ENCODE results near the gene MTA3.

MTA3 gene

DNA sequence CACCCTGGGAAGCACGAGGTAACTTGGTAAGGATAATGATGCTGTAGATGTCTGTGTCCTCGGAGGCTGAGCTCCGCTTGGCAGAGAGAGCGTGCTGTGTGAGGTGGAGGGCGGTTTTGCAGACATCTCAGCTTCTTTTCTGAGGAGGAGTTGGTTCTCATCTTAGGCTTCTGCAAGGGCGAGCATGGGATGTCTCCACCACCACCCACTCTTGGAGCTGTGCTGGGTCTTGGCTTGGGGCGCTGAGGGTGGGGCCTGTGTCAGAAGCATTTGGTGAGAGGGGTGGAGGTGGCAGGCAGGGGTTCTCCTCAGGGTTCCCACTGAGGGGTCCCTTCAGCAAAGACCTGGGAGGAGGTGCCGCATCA is 186.3 kb downstream of the MTA3 start:
- H3K4me3 ChIP-seq (ENCODE audit: low read depth, low read length) = no peak overlapping the region
- TF ChIP-seq, protein P1, sequence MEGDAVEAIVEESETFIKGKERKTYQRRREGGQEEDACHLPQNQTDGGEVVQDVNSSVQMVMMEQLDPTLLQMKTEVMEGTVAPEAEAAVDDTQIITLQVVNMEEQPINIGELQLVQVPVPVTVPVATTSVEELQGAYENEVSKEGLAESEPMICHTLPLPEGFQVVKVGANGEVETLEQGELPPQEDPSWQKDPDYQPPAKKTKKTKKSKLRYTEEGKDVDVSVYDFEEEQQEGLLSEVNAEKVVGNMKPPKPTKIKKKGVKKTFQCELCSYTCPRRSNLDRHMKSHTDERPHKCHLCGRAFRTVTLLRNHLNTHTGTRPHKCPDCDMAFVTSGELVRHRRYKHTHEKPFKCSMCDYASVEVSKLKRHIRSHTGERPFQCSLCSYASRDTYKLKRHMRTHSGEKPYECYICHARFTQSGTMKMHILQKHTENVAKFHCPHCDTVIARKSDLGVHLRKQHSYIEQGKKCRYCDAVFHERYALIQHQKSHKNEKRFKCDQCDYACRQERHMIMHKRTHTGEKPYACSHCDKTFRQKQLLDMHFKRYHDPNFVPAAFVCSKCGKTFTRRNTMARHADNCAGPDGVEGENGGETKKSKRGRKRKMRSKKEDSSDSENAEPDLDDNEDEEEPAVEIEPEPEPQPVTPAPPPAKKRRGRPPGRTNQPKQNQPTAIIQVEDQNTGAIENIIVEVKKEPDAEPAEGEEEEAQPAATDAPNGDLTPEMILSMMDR (IDR thresholded peaks at IDR 0.05; ENCODE audit: borderline replicate concordance, insufficient read depth, low read depth, low read length) = no peak

DNA sequence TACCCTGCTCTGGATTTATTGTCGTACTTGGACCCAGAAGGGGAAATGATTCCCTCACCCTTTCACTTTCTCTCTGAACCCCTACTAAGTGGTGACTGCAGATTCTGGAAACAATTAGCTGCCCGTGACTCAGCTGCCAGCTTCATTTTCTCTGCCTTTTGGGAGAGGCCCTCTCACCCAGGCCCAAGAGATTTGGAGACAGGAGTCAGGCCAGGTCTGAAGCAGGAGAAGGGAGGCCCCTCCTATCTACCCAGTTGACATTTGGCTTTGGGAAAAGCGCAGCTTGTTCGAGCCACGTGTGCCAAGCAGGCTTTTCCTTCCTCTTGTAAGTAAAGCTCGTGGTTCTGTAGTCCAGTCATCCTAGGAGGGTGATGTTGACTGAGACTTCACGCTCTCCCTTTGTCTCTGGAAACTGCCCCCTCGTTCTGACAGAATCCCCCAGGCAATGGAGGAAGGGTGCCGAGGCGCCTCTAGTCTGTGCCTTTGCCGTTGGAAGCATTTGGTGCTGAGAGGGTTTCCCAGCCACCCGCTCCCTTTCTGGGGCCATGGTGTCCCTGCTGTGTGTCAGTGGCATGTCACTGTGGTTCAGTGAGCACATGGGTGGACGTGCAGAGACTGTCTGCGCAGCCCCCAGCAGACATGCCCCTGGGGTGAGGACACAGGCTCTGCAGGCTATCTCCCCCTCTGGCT is 186.9 kb downstream of the MTA3 start:
- TF ChIP-seq, protein P1 (IDR thresholded peaks at IDR 0.05; ENCODE audit: borderline replicate concordance, insufficient read depth, low read depth, low read length) = no peak

GRCh38 chr2:42756150-42756775 is 187.8 kb downstream of the MTA3 start:
- no peak overlapping the region for H3K4me3 ChIP-seq (ENCODE audit: low read depth, low read length)

More for the DNA sequence above, 186.9 kb downstream of the MTA3 start:
- H3K4me3 ChIP-seq (ENCODE audit: low read depth, low read length) = no peak overlapping the region

GRCh38 chr2:42756966-42757513 is 188.6 kb downstream of the MTA3 start:
- TF ChIP-seq, protein P1 (IDR thresholded peaks at IDR 0.05; ENCODE audit: borderline replicate concordance, insufficient read depth, low read depth, low read length) = no peak
- no peak overlapping the region for H3K4me3 ChIP-seq (ENCODE audit: low read depth, low read length)

More at GRCh38 chr2:42756150-42756775, 187.8 kb downstream of the MTA3 start:
- TF ChIP-seq, protein P1 (IDR thresholded peaks at IDR 0.05; ENCODE audit: borderline replicate concordance, insufficient read depth, low read depth, low read length) = no peak

DNA sequence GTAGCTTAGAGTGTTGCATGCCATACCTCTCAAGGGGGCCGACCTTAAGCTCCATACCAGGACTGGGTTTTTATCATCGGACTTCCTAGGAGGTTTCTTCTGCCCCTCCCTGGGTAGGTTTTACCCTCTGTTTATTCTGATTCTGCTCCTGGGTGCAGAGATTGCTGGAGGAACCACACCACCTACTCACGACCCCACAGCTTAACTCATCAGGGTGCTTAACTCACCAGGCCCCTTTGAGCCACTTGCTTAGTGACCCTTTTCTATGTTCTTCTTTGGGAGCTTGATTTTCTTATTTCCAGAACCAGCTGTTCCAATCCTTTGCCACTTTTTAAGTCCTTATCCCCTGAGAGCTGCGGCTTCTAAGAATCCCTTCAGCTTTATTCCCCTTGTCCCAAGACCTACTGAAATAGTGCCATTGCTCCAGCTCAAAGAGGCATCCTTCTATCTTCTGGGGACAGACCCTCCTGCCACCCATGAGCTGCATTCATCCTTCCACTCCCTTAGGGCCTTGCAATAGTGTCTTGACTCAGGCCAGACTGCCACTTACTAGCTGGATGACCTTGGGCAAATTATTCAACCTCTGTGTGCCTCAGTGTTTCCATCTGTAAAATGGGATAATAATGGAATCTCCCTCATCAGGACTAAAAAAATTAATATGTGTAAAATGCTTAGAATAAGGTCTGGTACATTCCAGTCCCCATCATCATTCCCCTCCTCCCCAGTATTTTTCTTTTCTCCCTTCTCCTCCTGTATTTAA is 189.7 kb downstream of the MTA3 start:
- TF ChIP-seq, protein P1 (IDR thresholded peaks at IDR 0.05; ENCODE audit: borderline replicate concordance, insufficient read depth, low read depth, low read length) = no peak
- no peak overlapping the region for H3K4me3 ChIP-seq (ENCODE audit: low read depth, low read length)

DNA sequence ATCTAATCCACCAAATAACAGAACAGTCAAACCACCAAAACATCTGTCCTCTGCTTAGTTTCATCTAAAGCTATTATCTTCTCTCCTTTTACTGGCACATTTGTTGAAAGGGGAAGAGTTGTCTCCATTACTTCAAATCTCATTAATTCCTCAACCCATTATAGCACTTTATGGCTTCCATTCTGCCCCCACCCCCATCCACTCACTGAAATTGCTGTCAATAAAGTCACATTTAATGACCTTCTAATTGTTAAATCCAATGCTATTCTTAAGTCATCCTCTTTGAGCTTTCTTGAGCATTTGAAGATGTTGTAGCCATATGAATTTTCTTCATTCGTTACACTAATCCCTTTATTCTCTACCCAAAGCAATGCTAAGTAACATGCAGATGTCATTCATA is 190.3 kb downstream of the MTA3 start:
- H3K4me3 ChIP-seq (ENCODE audit: low read depth, low read length) = no peak overlapping the region
- TF ChIP-seq, protein P1 (IDR thresholded peaks at IDR 0.05; ENCODE audit: borderline replicate concordance, insufficient read depth, low read depth, low read length) = no peak

Data from GM12875 (cell line).